ENCODE measurements around the gene P2RX2. TPM values are rescaled to one million over a fixed set of nuclear protein-coding genes. Genes with fewer than 3 reads are reported as not detected.

P2RX2 gene
- total RNA-seq, 1 donor from 2014 or later, result not detected

DNA sequence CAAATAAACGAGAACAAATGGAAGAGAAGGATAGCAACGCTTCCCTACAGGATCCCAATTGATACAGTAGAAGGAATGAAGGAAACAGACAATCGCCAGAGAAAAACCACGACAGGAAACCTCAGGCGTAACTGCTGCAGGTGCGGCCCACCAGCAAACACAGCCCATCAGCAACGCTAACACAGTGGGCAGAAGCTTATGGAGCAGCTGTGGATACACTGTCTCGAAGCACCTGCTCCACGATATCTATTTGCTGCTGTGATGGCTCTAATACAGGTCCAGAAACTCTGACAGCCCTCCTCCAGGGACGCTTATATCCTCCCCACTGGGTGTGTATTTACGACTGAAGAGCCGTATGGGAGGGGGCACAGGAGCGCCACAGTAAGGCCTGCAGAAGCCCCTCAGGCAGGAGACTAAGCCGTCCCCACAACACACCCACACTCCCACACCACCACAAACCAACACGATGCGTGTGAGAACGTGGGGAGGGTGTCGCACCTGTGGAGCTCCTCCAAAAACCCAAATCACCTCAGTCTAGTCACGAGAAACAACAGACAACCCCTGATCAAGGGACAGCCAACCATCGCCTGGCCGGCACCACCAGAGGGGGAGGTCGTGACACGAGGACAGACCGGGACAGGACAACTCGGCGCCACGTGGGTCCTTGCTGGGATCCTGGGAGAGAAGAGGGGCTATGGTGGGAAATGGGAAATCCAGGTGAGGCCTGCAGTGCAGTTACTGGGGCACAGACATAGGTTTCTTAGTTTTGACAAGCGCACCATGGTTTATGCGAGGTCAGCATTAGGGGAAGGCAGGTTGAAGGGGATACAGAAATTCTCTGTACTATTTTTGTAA is 44.6 kb downstream of the P2RX2 start:
- DNase-seq, result no peak

DNA sequence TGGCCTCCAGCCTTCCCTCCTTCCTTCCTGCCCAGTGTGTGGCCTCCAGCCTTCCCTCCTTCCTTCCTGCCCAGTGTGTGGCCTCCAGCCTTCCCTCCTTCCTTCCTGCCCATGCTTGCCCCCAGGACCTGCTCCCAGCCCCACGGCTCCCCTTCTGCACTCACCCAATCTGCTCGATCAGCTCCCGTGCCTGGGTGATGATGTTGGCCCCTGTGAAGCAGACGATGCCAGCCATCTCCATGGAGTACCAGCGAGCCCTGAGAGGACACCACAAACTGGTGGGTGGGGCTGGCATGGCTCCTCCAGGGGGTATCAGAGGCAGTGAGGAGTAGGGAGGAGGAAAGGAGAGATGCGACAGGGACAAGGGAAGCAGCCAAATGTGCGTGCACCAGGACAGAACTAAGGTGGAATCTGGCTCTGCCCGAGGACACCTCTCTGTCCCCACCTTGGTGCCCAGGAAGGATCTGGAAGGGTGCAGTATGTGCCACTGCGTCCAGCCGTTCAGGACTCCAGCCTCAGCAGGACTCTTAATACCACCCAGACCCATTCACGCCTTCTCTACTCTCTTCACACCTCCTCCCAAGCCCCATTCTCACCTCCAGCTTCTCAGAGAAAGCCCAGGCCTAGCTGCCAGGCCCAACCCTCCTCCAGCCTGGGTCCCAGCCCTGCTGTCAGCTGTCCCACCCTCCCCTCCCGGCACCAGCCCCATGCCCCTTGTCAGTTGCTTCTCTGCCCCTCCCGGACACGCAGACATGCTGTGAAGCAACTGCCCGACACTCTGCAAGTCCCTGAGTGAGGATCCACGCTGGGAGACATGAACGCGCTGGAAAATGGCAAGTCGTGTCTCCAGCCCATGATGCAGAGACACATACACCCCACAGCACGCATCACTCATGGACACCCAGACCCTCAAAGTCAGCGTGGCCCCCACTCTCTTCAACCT is 45.9 kb downstream of the P2RX2 start:
- no peak for DNase-seq

DNA sequence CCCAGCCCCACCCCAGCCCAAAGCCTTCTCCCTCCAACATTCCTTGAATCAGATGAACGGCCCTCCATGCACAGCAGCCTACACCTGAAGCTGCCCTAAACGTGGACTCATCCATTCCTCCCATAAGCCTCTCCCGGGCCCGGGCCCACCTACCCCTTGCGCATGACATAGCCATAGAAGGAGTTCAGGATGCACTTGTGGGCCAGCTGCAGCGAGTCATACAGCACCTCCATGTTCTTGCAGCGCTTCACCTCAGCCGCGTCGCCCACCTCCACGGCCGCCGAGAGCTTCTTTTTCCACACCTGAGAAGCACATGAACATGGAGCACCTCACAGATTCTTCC is 46.5 kb downstream of the P2RX2 start:
- no peak for DNase-seq

DNA sequence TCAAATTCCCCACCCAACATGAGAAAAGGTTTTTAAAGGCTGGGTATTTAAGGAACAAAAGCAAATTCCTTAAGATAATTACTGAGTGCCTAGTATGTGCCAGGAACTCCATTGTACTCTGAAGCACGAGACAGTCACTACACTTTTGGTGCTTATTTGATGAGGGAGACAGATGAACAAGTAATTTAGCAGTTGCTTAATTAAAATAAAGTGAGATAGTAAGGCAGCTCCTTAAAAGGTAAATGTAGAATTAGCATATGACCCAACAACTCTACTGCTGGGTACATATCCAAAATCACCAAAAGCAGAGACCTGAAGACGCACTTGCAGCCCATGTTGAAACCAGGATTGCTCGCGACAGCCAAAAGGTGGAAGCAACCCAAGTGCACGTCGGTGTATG is 47.2 kb downstream of the P2RX2 start:
- no peak for DNase-seq

DNA sequence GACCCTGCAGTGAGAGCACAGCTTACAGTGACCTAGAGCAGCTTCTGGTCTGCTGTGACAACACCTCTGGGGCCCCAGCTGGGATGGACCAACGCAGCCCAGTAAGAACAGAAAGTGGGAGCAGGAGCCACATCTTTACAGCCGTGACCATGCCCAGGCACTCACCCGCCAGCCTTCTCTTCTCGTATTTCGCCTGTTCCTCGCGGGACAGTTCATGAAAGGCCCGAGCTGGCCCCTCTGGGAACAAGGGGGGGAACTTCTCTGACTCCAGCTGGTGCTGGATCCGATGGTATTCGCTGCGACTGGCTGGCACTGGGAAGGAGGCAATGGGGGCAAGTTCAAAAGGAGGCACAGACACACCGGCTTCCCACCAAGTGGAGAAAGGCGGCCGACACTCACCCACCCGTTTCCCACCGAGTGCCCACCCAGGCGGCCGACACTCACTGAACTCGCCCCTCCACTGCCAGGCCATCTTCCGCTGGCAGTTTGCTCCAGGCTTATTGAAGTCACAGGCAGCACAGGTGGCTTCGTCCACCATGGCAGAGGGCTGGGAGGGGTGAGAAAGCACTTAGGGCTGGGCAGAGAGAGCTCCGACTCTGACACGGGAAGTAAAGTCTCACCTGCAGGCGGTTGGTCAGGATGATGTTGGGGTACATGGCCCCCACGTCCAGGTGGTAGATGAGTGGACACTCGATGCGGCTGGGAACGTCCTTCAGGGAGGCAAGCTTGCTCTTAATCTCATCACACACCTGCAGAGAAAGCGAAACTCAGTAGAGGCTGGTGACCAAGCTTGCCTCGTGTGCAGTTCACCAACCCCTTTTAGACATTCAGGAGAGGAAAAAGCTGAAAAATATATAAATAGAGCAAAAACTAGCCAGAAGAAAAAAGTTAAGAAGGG is 49.9 kb downstream of the P2RX2 start:
- DNase-seq, result no peak

DNA sequence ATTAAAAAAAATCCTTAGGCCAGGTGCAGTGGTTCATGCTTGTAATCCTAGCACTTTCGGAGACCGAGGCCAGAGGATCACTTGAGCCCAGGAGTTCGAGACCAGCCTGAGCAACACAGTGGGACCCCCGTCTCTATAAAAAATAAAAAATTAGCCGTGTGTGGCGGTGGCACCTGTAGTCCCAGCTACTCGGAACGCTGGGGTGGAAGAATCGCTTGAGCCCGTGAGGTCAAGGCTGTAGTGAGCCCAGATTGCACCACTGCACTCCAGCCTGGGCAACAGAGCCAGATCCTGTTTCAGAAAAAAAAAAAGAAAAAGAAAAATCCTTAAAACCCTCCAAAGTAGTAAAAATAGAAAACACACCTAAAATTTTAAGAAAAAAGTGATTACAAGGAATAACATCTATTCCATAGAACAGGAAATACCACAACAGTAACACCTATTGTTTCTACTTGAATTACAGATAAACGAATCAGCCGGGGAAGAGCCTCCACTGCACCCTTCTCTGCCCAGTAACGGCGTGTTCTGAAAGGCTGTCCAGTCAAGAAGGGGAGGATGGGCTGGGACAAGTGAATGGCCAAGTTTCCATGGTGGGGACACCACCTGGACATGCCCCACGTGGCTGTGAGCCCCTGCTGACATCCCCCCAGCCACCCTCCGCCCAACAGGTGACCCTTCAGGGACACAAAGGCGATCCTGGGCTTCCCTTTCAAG is 50.7 kb downstream of the P2RX2 start:
- DNase-seq, result no peak

Small RNA genes within 50 kb of the gene (small RNA-seq; reads per million reads assigned to genes)
- not detected for gene MIR6763

Other genes with a start within 250 kb of the P2RX2 start
- gene FBRSL1, start 128.6 kb upstream of the P2RX2 start, total RNA-seq, result 5.3 TPM
- not detected for gene LRCOL1, start 8.2 kb upstream of the P2RX2 start, total RNA-seq
- gene POLE, start 68.6 kb downstream of the P2RX2 start, total RNA-seq, result 36.5 TPM
- 12.2 TPM for gene PXMP2, start 68.8 kb downstream of the P2RX2 start, total RNA-seq
- 32.3 TPM for gene PGAM5, start 92.1 kb downstream of the P2RX2 start, total RNA-seq
- 46.2 TPM for gene ANKLE2, start 143.1 kb downstream of the P2RX2 start, total RNA-seq
- gene GOLGA3, start 210.1 kb downstream of the P2RX2 start, total RNA-seq, result 59.3 TPM